ENCODE results near the gene DNAL4.
"Not testable (repeated sequence)": the region's sequence is repeated elsewhere in the genome, so short reads cannot be mapped to it uniquely, and the experiment has no call there.

Gene DNAL4

DNA sequence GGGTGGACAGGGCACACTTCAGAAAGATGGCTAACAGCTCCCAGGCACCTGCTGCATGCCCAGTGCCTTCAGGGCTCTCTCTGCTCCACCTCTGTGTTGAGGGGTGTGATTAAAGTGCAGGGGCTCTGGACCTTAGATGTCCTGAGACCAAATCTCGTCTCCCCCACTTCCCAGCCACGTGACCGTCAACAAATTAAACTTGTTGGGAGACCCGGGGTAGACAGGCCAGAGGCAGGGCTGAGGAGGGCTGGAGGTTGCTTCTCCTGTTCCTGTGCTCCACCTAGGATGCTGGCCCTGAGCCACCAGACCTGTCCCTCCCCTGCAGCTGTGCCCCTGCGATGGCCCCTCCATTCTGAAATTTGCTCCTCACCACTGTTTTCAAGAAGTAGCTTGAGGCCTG is 32.9 kb upstream of the DNAL4 start:
- FAIRE-seq, result no peak

- FAIRE-seq, result no peak
Measured at GRCh38 chr22:38826386-38826785, 32.4 kb upstream of the DNAL4 start.

- FAIRE-seq, result no peak
Measured at GRCh38 chr22:38824585-38824984, 30.6 kb upstream of the DNAL4 start.

- FAIRE-seq, result no peak
Measured at GRCh38 chr22:38823637-38824036, 29.7 kb upstream of the DNAL4 start.

DNA sequence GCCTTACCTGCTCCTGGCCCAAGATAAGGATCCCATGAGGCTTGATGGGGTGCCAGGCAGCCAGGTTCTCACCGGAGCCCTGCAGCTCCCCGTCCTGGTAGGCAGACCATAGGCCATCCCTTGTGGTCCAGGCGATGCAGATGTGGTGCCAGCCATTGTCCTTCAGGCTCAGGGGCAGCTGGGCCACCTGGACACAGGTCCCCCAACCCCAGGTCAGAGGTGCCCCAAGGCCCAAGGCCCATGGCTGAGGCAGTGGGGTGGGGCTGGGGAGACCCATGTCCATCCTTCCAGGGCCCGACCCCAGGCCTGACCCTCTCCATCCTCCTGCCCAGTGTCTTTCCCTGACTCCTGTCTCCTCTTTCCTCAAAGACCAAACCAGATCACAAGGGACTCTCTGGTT is 29.1 kb upstream of the DNAL4 start:
- no peak for FAIRE-seq

DNA sequence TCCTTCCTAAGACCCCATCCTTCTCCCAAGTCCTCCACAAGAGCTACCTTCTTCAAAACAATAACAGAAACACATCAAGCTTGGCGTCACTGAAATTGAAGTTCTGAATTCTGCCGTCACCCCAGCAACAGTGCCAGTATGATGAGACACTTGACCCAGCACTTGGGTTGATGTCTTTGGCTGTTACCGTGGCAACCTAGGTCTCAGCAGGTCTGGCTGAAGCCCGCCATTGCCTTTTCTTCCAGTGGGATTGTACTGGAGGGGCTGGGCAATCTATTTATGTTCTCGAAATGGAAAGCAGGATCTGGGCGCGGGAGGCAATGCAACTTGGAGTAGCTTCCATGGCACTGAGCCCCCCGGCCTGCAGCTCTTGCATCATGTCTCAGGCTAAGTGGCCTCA is 26.1 kb upstream of the DNAL4 start:
- FAIRE-seq, result no peak

- no peak for FAIRE-seq
Measured at GRCh38 chr22:38819387-38819940, 25.5 kb upstream of the DNAL4 start.

- FAIRE-seq, result no peak
Measured at GRCh38 chr22:38817196-38817595, 23.3 kb upstream of the DNAL4 start.

DNA sequence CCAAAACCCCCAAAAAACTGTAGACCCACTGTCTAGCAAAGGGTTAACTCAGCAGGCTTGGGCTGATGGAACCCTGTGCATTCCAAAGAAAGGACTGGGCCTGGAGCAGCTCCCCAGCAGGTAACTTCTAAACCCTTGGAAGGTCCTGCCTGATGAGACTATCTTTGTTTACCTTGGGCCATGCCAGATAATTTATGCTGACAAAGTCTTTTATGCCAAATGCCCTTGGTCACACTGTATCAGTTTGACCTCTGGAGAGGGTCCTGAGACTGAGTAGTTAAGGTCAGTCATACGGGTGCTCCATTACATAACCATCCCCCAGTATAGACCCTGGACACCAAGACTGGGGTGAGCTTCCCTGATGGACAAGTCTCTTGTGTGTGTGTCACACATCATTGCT is 21.9 kb upstream of the DNAL4 start:
- FAIRE-seq, result no peak

- no peak for FAIRE-seq
Measured at GRCh38 chr22:38811241-38811640, 17.3 kb upstream of the DNAL4 start.

GRCh38 chr22:38805041-38805593 is 11.2 kb upstream of the DNAL4 start:
- FAIRE-seq, result not testable (repeated sequence)

- no peak for FAIRE-seq
Measured at GRCh38 chr22:38802671-38803121, 8.8 kb upstream of the DNAL4 start.

DNA sequence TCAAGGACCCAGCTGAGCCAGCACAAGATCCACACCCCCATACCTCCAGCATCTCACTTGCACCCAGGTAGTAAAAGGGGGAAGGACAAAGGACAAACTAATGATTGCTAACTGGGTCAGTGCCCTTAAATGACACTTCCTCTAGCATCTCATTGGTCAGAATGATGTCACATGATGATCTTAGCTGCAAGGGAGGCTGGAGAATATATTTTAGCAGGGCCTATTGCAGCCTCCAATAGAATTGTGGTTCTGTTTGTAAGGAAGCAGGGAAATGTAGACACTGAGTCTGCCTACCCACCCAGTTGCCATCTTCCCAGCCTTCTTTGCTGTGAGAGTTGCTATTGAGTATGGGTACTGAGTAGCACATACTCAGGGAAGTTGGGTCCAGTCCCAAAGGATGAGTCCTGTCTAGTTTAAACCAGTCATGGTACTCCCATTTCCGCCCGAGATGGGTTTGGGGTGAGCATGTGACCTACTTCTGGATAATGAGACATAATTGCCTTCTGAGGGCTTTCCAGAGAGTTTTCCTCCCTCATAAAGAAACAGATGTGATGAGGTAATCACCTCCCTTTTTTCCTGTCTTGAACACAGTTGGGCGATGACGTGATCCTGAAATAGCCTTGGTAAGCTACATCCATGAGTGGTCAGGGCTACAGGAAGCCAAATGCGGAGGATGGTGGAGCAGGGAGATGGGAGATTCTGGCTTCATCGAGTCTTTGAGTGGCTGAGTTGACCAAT is 5.5 kb upstream of the DNAL4 start:
- FAIRE-seq, result no peak

DNA sequence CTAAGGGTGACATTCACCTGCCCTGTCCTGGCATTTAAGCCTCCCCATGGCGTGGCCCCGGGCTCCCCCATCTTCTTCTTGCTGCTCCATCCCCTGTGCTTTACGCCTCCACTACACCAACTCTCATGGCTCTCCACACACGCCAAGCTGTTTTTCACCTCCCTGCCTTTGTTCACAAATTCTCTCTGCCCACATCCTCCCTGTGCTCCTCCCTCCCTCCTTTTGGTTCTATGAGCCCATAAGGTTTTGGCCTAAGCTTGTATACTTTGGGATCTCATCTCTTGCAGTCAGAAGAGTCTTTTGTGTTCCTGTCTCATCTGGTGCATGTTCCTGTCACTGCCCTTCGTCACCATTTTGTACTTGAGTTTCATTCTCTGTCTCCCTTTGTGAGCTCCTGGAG is 4.6 kb upstream of the DNAL4 start:
- no peak for FAIRE-seq

GRCh38 chr22:38796262-38796957 is 2.5 kb upstream of the DNAL4 start:
- FAIRE-seq, result no peak

GRCh38 chr22:38795569-38795968 is 1.6 kb upstream of the DNAL4 start:
- no peak for FAIRE-seq

DNA sequence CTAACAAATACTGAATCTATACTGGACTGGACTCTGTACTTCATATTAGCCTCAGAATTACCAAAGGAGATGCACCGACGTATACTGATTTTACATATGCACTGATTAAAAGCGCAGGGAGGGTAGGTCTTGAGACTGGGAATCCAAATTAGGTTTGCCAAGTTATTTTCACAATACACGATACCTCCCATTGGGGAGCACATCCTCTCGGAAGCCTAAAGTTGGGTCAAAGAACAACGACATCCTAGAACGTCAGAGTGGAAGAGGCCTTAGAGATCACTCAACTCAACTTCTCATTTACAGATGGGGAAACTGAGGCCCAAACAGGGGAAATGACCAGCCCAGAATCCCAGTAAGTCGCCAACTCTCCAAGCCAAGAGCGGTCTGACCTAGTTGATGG is 626 bp downstream of the DNAL4 start:
- no peak for FAIRE-seq

DNA sequence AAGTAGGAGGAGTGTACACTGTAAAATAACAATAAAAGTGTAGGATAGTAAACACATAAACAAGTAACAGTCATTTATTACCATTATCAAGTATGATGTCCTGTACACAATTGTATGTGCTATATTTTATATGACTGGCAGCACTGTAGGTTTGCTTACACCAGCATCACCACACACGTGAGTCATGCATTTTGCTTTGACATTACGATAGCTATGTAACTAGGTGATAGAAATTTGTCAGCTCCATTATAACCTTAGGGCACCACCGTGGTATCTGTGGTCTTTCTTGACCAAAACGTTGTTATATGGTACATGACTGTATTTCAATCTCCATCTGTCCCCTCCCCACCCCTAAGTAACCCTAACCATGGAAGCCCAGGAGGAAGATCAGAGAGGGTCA is 1.1 kb downstream of the DNAL4 start:
- FAIRE-seq, result no peak

GRCh38 chr22:38789606-38790005 is 4.3 kb downstream of the DNAL4 start:
- FAIRE-seq, result no peak

GRCh38 chr22:38788846-38789245 is 5.1 kb downstream of the DNAL4 start:
- no peak for FAIRE-seq

GRCh38 chr22:38788021-38788816 is 5.7 kb downstream of the DNAL4 start:
- no peak for FAIRE-seq

GRCh38 chr22:38786631-38787030 is 7.3 kb downstream of the DNAL4 start:
- no peak for FAIRE-seq

- no peak for FAIRE-seq
Measured at GRCh38 chr22:38784856-38785255, 9.1 kb downstream of the DNAL4 start.
